Activated T-helper 2 cell treated with anti-CD3 and anti-CD28 coated beads, Interferon-gamma antibody, Interleukin-2, Interleukin-4, amounts not matched to agents 10 μg/mL and 5 μg/mL and 100 μg/mL, durations not matched to agents 14 hours and 24 hours and 36 hours (primary cell): ENCODE measurements around the gene CLPSL2. TPM values are rescaled to one million over a fixed set of nuclear protein-coding genes. Genes with fewer than 3 reads are reported as not detected.

Experiments used
- DNase-seq: peaks from one replicate; pipeline ENCODE4 v3.0.0; 2021; ENCODE audit warnings: low spot score
- H3K27ac Mint-ChIP-seq: one replicate; pipeline ENCODE4 v1.8.0; 2021; ENCODE audit warnings: mixed read lengths
- H3K27me3 Mint-ChIP-seq: one replicate; pipeline ENCODE4 v1.8.0; 2021; ENCODE audit warnings: low read depth, mixed read lengths
- H3K36me3 Mint-ChIP-seq: one replicate; pipeline ENCODE4 v1.8.0; 2021; ENCODE audit warnings: low read depth, mixed read lengths
- H3K4me1 Mint-ChIP-seq: one replicate; pipeline ENCODE4 v1.8.0; 2021; ENCODE audit warnings: low read depth, mixed read lengths
- H3K4me3 Mint-ChIP-seq: one replicate; pipeline ENCODE4 v1.8.0; 2021; ENCODE audit warnings: low read depth, mild to moderate bottlenecking, moderate library complexity, mixed read lengths
- H3K9me3 Mint-ChIP-seq: one replicate; pipeline ENCODE4 v1.8.0; 2021; ENCODE audit warnings: mixed read lengths
- intact Hi-C: fragments of 100-400 bp; cut with micrococcal nuclease; formaldehyde crosslinking; loops from one replicate; pipeline ENCODE4 v1.15.1; 2023
- total RNA-seq: library from RNA; stranded (reverse); gene quantifications from 2 replicates; pipeline ENCODE4 v1.2.3, GENCODE V29; 2022

Gene CLPSL2
- total RNA-seq, 1 donor from 2014 or later = not detected

DNA sequence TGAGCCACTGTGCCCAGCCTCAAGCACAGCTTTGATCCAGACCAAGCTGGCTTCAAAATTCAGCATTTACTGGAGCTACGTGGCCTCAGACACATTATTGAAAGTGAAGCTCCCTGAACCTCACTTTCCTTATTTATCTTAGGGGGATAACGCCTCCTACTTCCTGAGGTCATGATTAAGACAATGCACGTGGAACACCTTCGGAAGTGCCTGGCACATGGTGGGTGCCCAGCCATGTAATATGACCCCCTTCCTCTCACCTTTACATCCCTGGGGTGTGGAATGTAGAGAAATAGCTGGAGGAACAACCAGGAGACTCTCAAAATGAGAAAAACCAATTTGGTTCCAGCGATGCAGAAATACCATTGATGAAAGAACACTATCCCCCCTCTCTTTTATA lies 22.3 kb downstream of the CLPSL2 start:
- no peak overlapping the region for H3K27ac Mint-ChIP-seq
- no peak overlapping the region for H3K4me3 Mint-ChIP-seq
- peaks cover 4% of the 10 kb centered on the region for H3K27me3 Mint-ChIP-seq
- H3K9me3 Mint-ChIP-seq = no peaks in the 10 kb centered on the region
- no peaks in the 10 kb centered on the region for H3K36me3 Mint-ChIP-seq
- no peaks in the 10 kb centered on the region for H3K4me1 Mint-ChIP-seq
- intact Hi-C loops = no loop called here
- no peak for DNase-seq

DNA sequence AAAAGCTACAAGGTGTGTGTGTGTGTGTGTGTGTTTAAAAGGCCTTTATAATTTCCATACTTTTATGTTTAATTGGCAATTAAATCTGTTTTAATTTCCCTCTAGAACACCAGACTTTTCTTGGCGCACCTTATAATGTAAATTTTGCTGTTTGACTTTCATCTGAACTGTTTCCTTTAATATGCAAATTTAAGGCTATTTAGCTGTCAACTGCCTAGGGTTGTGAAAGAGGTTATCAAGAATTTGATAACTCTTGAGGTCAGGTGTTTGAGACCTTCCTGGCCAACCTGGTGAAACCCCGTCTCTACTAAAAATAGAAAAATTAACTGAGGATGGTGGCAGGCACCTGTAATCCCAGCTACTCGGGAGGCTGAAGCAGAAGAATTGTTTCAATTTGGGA lies 24.8 kb downstream of the CLPSL2 start:
- Mint-ChIP-seq H3K4me1 (no peaks in the 10 kb centered on the region), H3K4me3 (no peak overlapping the region), H3K36me3 (no peaks in the 10 kb centered on the region), H3K27ac (no peak overlapping the region), H3K27me3 (peaks cover 4% of the 10 kb centered on the region), H3K9me3 (no peaks in the 10 kb centered on the region)
- intact Hi-C loops = no loop called here
- no peak for DNase-seq

DNA sequence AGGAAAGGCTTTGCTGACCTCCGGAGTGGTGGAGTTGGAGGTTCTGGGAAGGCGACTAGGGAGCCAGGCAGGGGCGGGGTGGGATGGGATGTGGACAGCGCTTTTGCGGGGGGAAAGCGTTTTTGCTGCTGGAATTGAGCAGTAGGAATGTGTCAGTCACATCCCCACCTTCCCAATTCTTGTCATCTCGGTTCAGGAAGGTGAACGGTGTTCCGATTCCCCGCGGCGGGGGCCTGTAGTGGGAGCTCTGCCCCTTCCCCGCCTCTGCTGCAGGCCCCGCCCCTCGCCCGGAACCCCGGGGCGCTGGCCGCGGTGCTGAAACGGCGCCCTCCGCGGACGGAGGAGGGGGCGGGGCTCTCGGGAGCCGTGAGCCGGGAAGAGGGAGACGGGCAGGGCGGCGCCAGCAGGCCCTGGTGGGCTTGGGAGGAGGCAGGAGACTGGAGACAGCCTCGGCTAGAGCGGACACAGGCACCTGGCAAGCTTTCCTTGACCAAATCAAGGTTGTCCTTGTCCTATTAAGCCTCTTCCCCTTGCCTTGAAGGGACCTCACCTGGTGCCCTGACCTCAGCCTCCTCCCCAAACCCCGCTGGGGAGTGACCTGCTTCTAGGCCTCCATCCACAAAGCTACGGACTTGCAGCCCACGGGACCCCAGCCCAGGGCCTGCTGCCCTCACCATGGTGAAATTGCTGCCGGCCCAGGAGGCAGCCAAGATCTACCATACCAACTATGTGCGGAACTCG lies 28.8 kb downstream of the CLPSL2 start, which contains the start of gene LHFPL5:
LHFPL5 (plus strand) TSS at position 357 of the 741 bp plus-strand sequence; CDS start at position 676, 319 bp downstream.
- no peaks in the 10 kb centered on the region for H3K36me3 Mint-ChIP-seq
- H3K27ac Mint-ChIP-seq = no peak within 1 kb of the TSS
- no peak within 1 kb of the TSS for H3K4me3 Mint-ChIP-seq
- peak; percentile 59 for DNase-seq
- no peaks in the 10 kb centered on the region for H3K4me1 Mint-ChIP-seq
- no peaks in the 10 kb centered on the region for H3K9me3 Mint-ChIP-seq
- H3K27me3 Mint-ChIP-seq = peaks cover under 1% of the 10 kb centered on the region
- intact Hi-C loops = no loop called here

DNA sequence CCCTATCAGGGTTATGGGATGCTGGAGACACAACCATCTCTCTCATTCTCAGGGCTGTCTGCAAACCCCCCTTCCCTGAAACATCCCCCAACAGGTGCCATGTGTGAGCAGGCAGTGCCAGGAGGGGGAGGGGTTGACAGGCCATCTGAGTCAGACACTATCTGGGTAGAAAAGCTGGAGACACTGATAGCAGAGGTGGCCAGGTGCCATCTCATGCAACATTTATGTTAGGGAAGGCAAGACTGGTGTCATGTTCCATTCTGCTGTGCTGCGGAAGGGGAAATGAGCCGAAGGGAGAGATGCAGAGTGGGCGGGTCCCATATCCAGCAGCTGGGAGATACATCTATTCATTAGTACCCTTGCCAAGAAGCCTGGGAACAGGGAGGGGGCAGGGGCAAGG lies 32.3 kb downstream of the CLPSL2 start:
- H3K4me1 Mint-ChIP-seq = no peaks in the 10 kb centered on the region
- H3K27me3 Mint-ChIP-seq = no peaks in the 10 kb centered on the region
- H3K9me3 Mint-ChIP-seq = no peaks in the 10 kb centered on the region
- H3K27ac Mint-ChIP-seq = no peak overlapping the region
- no peak for DNase-seq
- no peaks in the 10 kb centered on the region for H3K36me3 Mint-ChIP-seq
- no peak overlapping the region for H3K4me3 Mint-ChIP-seq
- intact Hi-C loops = no loop called here

DNA sequence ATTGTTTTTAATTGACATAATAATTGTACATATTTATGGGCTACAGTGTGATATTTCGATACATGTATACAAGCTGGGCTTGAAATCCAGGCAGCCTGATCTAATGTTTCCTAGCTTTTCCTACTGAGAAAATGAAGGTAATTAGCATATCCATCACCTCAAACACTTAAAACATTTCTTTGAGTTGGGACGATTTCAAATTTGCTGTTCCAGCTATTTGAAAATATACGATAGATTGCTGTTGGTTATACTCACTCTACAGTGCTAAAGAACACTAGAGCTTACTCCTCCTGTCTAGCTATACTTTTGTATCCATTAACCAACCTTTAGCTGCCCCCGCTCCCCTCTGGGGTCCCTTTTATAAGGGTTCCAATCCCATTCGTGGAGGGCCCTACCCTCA lies 33.4 kb downstream of the CLPSL2 start:
- Mint-ChIP-seq H3K9me3 (no peaks in the 10 kb centered on the region), H3K27me3 (no peaks in the 10 kb centered on the region)

DNA sequence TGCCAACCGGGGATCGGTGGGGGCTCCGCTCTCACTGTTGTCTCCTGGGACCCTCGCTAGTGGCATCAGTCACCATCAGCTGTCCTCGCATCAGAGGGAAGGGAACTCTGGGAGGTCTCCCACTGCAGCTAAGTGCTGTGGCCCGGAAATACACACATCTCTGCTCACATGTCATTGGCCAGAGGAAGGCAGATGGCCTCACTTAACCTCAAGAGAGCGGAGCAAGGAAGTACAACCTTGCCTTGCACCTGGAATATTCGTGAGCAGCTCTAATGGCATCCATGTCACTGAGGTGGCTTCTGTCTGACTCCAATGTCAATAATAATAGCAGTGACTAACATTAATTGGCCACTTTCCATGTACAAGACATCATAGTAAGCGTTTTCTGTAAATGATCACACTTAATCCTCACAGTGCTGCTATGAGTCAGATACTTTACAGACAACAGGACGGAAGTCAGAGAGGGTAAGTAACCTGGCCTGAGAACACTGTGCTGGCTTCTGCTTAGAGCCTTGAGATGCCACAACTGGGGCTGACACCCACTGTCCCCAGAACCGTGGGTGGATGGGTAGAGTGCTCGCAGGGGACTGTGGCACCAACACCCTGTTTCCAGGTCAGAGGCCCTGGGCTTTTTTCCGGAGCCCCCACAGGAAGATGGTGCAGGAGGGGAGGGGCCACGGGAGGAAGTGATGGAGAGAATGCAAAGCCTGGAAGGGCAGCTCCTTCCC lies 34.7 kb downstream of the CLPSL2 start:
- Mint-ChIP-seq H3K4me1 (no peaks in the 10 kb centered on the region), H3K27ac (no peak overlapping the region), H3K9me3 (no peaks in the 10 kb centered on the region), H3K36me3 (no peaks in the 10 kb centered on the region), H3K4me3 (no peak overlapping the region), H3K27me3 (no peaks in the 10 kb centered on the region)
- DNase-seq = no peak
- intact Hi-C loops = no loop called here

More for the DNA sequence above, 33.4 kb downstream of the CLPSL2 start:
- no peak overlapping the region for H3K4me3 Mint-ChIP-seq
- no peaks in the 10 kb centered on the region for H3K36me3 Mint-ChIP-seq
- intact Hi-C loops = no loop called here
- no peak overlapping the region for H3K27ac Mint-ChIP-seq
- no peak for DNase-seq
- no peaks in the 10 kb centered on the region for H3K4me1 Mint-ChIP-seq

DNA sequence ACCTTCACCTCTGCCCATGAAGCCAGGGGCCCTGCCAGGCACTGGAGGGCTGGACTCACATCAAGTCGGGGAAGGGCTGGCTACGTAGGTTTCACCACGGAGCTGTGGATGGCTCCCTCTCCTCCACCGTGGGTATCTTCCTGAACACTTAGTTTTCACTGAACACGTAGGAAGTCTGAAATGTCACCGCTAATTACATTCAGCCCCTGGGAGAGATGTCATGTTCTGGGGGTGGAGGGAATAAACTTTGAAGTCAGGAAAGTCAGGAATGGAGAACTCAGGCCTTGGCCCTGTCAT lies 35.2 kb downstream of the CLPSL2 start:
- DNase-seq = no peak
- Mint-ChIP-seq H3K27ac (no peak overlapping the region), H3K9me3 (no peaks in the 10 kb centered on the region), H3K27me3 (no peaks in the 10 kb centered on the region), H3K36me3 (no peaks in the 10 kb centered on the region), H3K4me3 (no peak overlapping the region), H3K4me1 (no peaks in the 10 kb centered on the region)
- intact Hi-C loops = no loop called here

DNA sequence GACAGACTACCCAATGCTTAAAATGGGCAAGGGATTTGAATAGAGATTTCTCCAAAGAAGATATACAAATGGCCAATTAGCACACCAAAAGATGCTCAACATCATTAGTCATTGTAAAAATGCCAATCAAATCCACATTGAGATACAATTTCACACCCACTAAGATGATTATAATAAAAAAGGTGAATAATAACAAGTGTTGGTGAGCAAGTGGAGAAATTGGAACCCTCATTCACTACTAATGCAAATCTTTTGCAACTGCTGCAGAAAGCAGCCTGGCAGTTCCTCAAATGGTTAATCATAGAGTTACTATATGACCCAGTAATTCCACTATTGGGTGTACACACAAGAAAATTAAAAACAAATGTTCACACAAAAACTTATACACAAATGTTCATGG lies 41.1 kb downstream of the CLPSL2 start:
- DNase-seq = no peak
- no peaks in the 10 kb centered on the region for H3K4me1 Mint-ChIP-seq
- H3K27me3 Mint-ChIP-seq = no peaks in the 10 kb centered on the region
- H3K9me3 Mint-ChIP-seq = no peaks in the 10 kb centered on the region
- no peaks in the 10 kb centered on the region for H3K36me3 Mint-ChIP-seq
- no peak overlapping the region for H3K27ac Mint-ChIP-seq
- no peak overlapping the region for H3K4me3 Mint-ChIP-seq
- intact Hi-C loops = no loop called here

DNA sequence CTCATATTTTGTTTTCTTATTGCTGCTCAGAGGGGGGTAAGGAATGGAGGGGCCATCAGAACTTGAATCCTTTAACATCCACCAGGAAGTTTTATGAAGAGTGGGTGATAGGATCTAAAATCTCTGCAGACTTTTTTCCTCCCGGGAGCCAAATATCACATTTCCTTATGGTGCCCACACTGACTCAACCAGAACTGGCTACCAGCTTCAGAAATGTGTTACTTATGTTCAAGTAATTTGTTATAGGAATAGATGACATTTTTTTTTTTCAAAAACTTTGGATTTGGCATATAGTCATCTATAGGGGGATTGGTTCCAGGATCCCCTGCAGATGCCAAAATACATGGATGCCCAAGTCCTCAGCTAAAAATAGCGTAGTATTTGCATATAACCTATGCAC lies 47.2 kb downstream of the CLPSL2 start:
- Mint-ChIP-seq H3K27ac (no peak overlapping the region), H3K4me1 (no peaks in the 10 kb centered on the region), H3K4me3 (no peak overlapping the region), H3K9me3 (no peaks in the 10 kb centered on the region), H3K36me3 (no peaks in the 10 kb centered on the region), H3K27me3 (no peaks in the 10 kb centered on the region)
- intact Hi-C loops = no loop called here
- DNase-seq = no peak

DNA sequence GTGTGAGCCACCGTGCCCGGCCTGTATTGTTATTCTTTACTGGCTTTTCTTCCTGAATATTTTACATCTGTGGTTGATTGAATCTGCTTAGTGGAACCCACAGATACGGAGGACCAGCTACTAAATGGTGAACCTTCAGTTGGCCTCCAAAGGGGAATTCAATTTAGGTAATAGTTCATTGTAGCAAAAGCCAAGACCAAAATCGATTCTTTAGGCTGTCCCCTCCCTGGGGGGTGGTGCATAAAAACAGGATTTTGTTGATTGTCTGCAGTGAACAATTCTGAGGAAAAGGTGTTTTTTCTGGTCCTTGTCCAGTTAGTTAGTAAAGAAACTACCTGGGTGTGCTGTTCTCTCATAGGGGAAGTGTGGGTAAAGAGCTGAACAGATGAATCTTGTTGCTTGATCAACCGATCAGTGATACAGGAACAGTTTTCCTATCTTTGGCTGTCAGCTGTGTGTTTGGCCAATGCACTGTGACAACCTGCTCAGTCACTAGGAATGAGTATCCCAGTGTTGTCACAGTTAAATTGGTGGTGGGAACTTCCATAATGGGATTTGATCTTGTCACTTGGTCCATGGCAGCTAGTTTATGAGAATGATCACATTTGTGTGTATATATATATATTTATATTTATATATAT lies 48.3 kb downstream of the CLPSL2 start:
- no peak overlapping the region for H3K27ac Mint-ChIP-seq
- no peaks in the 10 kb centered on the region for H3K27me3 Mint-ChIP-seq
- no peak for DNase-seq
- H3K4me3 Mint-ChIP-seq = no peak overlapping the region
- peaks cover 3% of the 10 kb centered on the region for H3K9me3 Mint-ChIP-seq
- intact Hi-C loops = no loop called here
- no peaks in the 10 kb centered on the region for H3K36me3 Mint-ChIP-seq
- no peaks in the 10 kb centered on the region for H3K4me1 Mint-ChIP-seq

Other genes with a start within 250 kb of the CLPSL2 start
- 88.1 and 90.9 TPM in 2 replicates for gene FKBP5, start 87.7 kb upstream of the CLPSL2 start, total RNA-seq
- 0.89 and 0.97 TPM in 2 replicates for gene ARMC12, start 39.6 kb upstream of the CLPSL2 start, total RNA-seq
- not detected in 2 replicates for gene CLPSL1, start 4.4 kb downstream of the CLPSL2 start, total RNA-seq
- gene CLPS, start 20.7 kb downstream of the CLPSL2 start, total RNA-seq = not detected in 2 replicates
- not detected in 2 replicates for gene LHFPL5, start 28.8 kb downstream of the CLPSL2 start, total RNA-seq
- 146 and 149 TPM in 2 replicates for gene SRPK1, start 144.5 kb downstream of the CLPSL2 start, total RNA-seq
- gene SLC26A8, start 248.0 kb downstream of the CLPSL2 start, total RNA-seq = not detected in 2 replicates